ENCODE data around the gene S100A7A. TPM values are rescaled to one million over a fixed set of nuclear protein-coding genes. Genes with fewer than 3 reads are reported as not detected.
A peak's percentile ranks its signal among the peaks of the same experiment; 100 is the strongest.
"Not testable (repeated sequence)": the region's sequence is repeated elsewhere in the genome, so short reads cannot be mapped to it uniquely, and the experiment has no call there.

S100A7A gene
- total and polyA plus RNA-seq, 3 experiments from 2014 or later, result not detected

DNA sequence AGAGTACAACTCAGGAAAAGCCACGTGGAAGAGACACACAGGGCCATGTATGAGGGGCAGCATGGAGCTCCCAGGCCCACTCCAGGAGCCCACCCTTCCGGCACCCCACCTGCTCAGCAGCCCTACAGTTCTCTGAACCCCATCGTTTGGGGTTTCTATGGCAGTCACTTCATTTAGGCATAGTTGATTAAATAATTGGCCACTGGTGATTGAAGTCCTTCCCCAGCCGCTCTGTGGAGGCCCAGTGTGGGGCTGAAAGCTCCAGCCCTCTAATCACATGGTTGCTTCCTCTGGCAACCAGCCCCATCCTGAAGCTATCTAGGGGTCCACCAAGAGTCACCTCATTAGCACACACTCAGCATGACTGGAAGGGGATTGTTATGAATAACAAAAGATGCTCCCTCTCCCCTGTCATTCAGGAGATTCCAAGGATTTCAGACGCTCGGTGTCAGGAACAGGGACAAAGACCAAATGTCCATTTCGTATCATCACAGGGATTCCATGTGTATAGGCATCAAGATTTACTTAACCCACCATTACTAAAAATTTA, 12.2 kb upstream of the S100A7A start:
- Mint-ChIP-seq H3K27ac (no peak overlapping the region), H3K4me3 (no peak overlapping the region), H3K27me3 (peaks cover 16 to 28% of the 10 kb centered on the region in 2 donors), H3K36me3 (no peaks in the 10 kb centered on the region), H3K9me3 (peaks cover 0 to 7% (median 4%) of the 10 kb centered on the region in 5 donors), H3K4me1 (peaks cover 8 to 31% (median 15%) of the 10 kb centered on the region in 3 donors)
- Histone ChIP-seq H3K9me3 (ENCODE audit: low read length) (no peaks in the 10 kb centered on the region), H3K4me1 (ENCODE audit: insufficient read depth, low read length) (no peaks in the 10 kb centered on the region), H3K27ac (ENCODE audit: low read depth, low read length) (no peak overlapping the region), H3K4me3 (ENCODE audit: low read length) (no peak overlapping the region), H3K36me3 (ENCODE audit: insufficient read depth, low read length) (no peaks in the 10 kb centered on the region), H3K27me3 (ENCODE audit: insufficient read depth, low read length, poor library complexity, severe bottlenecking) (no peaks in the 10 kb centered on the region)
- POLR2A ChIA-PET, result no interaction called here
- CTCF ChIA-PET, result interaction anchor here (1.0 kb wide), 1 partner anchor 20 kb away, joined by 3 read pairs; no protein-coding TSS in a partner anchor
- DNase-seq, result no peak

DNA sequence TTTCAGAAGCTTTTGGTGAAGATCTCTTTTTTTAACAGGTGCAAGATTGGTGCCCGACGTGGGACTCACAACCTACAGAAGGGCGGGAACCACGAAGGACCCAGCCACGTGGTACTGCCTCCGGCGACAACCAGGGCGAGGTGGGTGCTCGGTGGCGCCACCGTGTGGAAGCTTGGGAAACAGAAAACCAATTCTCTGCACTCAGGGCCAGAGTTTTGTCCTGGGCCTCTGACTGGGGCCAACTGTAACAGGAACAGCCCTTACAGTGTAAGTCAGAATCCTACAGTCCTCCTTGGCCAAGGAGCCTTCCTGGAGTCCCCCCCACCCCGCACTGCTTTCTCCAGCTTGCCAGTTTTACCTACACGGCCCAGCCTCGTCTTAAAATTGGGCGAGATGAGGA, 11.6 kb upstream of the S100A7A start:
- Mint-ChIP-seq H3K27me3 (peaks cover 16 to 34% of the 10 kb centered on the region in 2 donors), H3K9me3 (peaks cover 0 to 9% (median 4%) of the 10 kb centered on the region in 5 donors), H3K36me3 (peaks cover 0 to 2% (median 0%) of the 10 kb centered on the region in 3 donors), H3K27ac (no peak overlapping the region), H3K4me3 (no peak overlapping the region), H3K4me1 (peaks cover 8 to 31% (median 15%) of the 10 kb centered on the region in 3 donors)
- no peaks in the 10 kb centered on the region for H3K4me1 ChIP-seq (ENCODE audit: insufficient read depth, low read length)
- H3K27ac ChIP-seq (ENCODE audit: low read depth, low read length), result no peak overlapping the region
- DNase-seq, result peak; percentile 6 to 53 (median 26)
- H3K9me3 ChIP-seq (ENCODE audit: low read length), result no peaks in the 10 kb centered on the region
- ChIA-PET POLR2A (no interaction called here), CTCF (interaction anchor here (1.0 kb wide), 1 partner anchor 19 kb away, joined by 3 read pairs; no protein-coding TSS in a partner anchor)
- H3K36me3 ChIP-seq (ENCODE audit: insufficient read depth, low read length), result no peaks in the 10 kb centered on the region
- no peak overlapping the region for H3K4me3 ChIP-seq (ENCODE audit: low read length)
- no peaks in the 10 kb centered on the region for H3K27me3 ChIP-seq (ENCODE audit: insufficient read depth, low read length, poor library complexity, severe bottlenecking)

DNA sequence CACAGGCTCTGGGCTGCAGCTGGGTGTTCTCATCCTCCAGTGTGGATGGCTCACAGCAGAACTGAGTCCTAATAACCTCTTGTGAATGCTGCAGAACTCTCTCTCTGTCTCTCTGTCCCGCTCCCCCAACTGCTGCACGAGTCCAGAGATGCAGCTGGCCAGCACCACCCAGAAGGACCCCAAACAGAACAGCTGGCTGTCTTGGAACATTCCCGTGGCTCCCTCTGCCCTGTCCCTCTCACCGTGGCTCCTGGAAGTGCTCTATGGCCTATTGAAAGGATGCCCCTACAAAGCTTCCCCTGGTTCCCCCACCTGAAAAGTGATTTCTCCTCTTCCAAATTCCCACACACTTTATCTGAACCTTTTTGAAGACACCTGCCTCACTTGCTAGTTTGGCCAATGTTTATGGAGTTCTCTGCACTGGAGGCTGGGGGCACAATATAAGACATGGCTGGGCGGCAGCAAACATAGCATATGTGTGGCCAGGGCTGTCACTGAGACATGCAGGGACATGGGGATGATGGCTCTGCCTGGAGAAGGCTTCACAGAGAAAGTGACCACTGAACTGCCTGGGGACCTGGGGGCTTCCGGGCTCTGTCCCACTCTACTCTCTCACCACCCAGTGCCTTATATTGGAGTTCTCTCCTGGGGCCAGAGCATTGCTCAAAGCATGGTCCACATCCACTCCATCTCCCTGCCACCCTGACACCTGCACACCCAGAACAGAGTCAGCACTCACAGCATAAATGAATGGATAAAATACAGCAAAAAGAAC, 10.3 kb upstream of the S100A7A start:
- H3K27ac ChIP-seq (ENCODE audit: low read depth, low read length); CTCF ChIA-PET; H3K36me3 Mint-ChIP-seq; H3K27me3 ChIP-seq (ENCODE audit: insufficient read depth, low read length, poor library complexity, severe bottlenecking); H3K9me3 ChIP-seq (ENCODE audit: low read length); H3K4me3 ChIP-seq (ENCODE audit: low read length); H3K4me3 Mint-ChIP-seq; H3K4me1 ChIP-seq (ENCODE audit: insufficient read depth, low read length); DNase-seq; POLR2A ChIA-PET; H3K36me3 ChIP-seq (ENCODE audit: insufficient read depth, low read length): not testable (repeated sequence)
- H3K4me1 Mint-ChIP-seq, result peaks cover 8 to 31% (median 15%) of the 10 kb centered on the region in 3 donors
- H3K27me3 Mint-ChIP-seq, result peaks cover 20 to 40% of the 10 kb centered on the region in 2 donors
- peak overlapping the region in 1 of 8 donors; percentile 51 for H3K27ac Mint-ChIP-seq
- H3K9me3 Mint-ChIP-seq, result peaks cover 0 to 12% (median 7%) of the 10 kb centered on the region in 5 donors

DNA sequence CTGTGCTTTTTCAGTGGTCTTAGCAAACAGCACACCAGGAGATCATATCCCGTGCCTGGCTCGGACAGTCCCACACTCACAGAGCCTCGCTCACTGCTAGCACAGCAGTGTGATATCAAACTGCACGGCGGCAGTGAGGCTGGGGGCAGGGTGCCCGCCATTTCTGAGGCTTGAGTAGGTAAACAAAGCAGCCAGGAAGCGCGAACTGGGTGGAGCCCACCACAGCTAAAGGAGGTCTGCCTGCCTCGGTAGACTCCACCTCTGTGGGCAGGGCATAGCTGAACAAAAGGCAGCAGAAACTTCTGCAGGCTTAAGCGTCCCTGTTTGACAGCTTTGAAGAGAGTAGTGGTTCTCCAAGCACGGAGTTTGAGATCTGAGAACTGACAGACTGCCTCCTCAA, 9.0 kb upstream of the S100A7A start:
- H3K4me1 ChIP-seq (ENCODE audit: insufficient read depth, low read length); POLR2A ChIA-PET; H3K4me3 ChIP-seq (ENCODE audit: low read length); CTCF ChIA-PET; H3K27me3 ChIP-seq (ENCODE audit: insufficient read depth, low read length, poor library complexity, severe bottlenecking); H3K27ac ChIP-seq (ENCODE audit: low read depth, low read length); H3K36me3 ChIP-seq (ENCODE audit: insufficient read depth, low read length); H3K36me3 Mint-ChIP-seq; H3K9me3 ChIP-seq (ENCODE audit: low read length): not testable (repeated sequence)
- peak in 2 of 5 donors; percentile 11 to 32 for DNase-seq
- Mint-ChIP-seq H3K27me3 (peaks cover 20 to 45% of the 10 kb centered on the region in 2 donors), H3K9me3 (peaks cover 0 to 20% (median 13%) of the 10 kb centered on the region in 5 donors), H3K4me3 (peak overlapping the region in 2 of 7 donors; percentile 19 to 35), H3K27ac (peak overlapping the region in 1 of 8 donors; percentile 64), H3K4me1 (peaks cover 8 to 31% (median 15%) of the 10 kb centered on the region in 3 donors)

DNA sequence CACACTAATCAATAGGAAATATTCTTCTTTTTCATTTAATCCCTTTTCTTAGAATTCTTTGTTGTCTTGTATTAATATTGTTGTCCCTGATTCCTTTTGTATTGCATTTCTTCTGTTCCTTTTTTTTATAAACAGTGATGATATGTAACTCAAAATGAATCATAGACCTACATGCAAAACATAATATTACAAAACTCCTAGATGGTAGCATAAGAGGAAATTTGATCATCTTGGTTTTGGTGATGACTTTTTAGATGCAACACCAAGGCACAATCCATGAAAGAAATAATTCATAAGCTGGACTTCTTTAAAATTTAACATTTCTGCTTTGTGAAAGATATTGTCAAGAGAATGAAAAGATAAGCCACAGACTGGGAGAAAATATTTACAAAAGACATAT, 2.4 kb upstream of the S100A7A start:
- H3K4me1 Mint-ChIP-seq; H3K36me3 Mint-ChIP-seq; H3K27ac ChIP-seq (ENCODE audit: low read depth, low read length); CTCF ChIA-PET; POLR2A ChIA-PET; H3K4me1 ChIP-seq (ENCODE audit: insufficient read depth, low read length); H3K27me3 ChIP-seq (ENCODE audit: insufficient read depth, low read length, poor library complexity, severe bottlenecking); H3K4me3 ChIP-seq (ENCODE audit: low read length); DNase-seq; H3K9me3 ChIP-seq (ENCODE audit: low read length); H3K4me3 Mint-ChIP-seq; H3K27ac Mint-ChIP-seq; H3K36me3 ChIP-seq (ENCODE audit: insufficient read depth, low read length): not testable (repeated sequence)
- peaks cover 13 to 39% of the 10 kb centered on the region in 2 donors for H3K27me3 Mint-ChIP-seq
- peaks cover 0 to 14% (median 12%) of the 10 kb centered on the region in 5 donors for H3K9me3 Mint-ChIP-seq

DNA sequence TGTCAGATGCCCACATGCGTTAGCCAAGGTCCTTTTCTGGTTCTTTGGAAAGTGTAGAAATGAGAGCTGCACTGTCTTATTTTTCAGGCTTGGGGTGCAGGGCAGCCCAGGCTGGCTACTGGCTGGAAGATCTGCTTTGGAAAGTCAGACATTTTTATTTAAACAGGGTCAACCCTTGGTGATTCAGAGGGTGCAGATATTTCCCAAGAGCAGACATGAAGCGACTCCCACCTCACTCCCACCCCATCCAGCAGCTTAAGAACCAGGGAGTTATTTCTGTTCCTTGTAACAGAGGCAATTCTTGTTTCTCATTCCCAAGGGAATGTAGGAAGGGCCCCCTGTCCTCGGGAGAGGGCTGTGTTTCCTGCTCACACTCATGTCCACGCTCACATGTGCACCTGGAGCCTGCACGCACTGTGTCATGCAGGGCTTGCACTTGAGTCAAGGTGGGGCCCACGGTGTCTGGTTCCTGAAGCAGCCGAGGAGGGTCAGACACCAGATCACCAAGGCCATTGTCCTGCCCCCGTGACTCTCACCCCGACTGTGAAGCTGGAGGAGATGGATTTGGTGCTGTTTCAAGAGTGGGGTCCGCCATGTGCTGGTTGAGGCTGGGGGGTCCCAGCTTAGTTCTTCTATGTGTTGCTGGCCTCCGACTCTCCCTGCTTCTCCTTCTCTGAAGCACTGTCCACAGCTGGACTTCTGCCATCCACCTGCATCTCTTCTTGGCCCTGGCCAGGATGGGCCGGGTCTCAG, 992 bp downstream of the S100A7A start:
- Histone ChIP-seq H3K36me3 (ENCODE audit: insufficient read depth, low read length) (no peaks in the 10 kb centered on the region), H3K4me1 (ENCODE audit: insufficient read depth, low read length) (no peaks in the 10 kb centered on the region), H3K4me3 (ENCODE audit: low read length) (no peak overlapping the region), H3K27ac (ENCODE audit: low read depth, low read length) (no peak overlapping the region), H3K27me3 (ENCODE audit: insufficient read depth, low read length, poor library complexity, severe bottlenecking) (no peaks in the 10 kb centered on the region), H3K9me3 (ENCODE audit: low read length) (no peaks in the 10 kb centered on the region)
- H3K4me1 Mint-ChIP-seq, result no peaks in the 10 kb centered on the region
- peaks cover 18 to 42% of the 10 kb centered on the region in 2 donors for H3K27me3 Mint-ChIP-seq
- no peaks in the 10 kb centered on the region for H3K36me3 Mint-ChIP-seq
- peaks cover 0 to 8% (median 0%) of the 10 kb centered on the region in 5 donors for H3K9me3 Mint-ChIP-seq
- ChIA-PET CTCF (no interaction called here), POLR2A (no interaction called here)
- H3K4me3 Mint-ChIP-seq, result no peak overlapping the region
- DNase-seq, result no peak
- no peak overlapping the region for H3K27ac Mint-ChIP-seq

DNA sequence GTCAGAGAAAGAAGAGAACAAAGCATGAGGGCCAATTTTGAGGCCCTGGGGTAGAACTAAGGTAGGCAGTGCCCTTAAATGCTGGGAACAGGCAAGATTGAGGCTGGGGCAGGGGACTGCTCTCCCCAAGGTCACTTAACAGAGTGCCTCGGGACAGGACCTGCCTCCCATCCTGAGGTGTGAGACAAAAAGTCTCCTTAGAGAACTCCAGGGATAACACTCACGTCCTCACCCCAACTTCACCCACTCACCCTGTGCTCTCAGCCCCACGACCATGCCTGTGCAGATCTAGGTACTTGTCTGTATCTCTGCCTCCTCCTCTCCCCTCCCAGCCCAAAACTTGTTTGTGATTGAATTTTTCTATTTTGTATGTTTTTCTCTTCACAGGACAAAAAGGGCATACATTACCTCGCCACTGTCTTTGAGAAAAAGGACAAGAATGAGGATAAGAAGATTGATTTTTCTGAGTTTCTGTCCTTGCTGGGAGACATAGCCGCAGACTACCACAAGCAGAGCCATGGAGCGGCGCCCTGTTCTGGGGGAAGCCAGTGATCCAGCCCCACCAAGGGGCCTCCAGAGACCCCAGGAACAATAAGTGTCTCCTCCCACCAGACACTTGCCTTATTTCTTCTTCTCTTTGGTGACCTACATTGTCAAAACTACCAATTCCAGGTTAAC, 2.6 kb downstream of the S100A7A start:
- CTCF ChIA-PET; H3K4me1 ChIP-seq (ENCODE audit: insufficient read depth, low read length); H3K4me1 Mint-ChIP-seq; H3K36me3 ChIP-seq (ENCODE audit: insufficient read depth, low read length); H3K4me3 ChIP-seq (ENCODE audit: low read length); DNase-seq; H3K36me3 Mint-ChIP-seq; H3K27ac ChIP-seq (ENCODE audit: low read depth, low read length); H3K27ac Mint-ChIP-seq; POLR2A ChIA-PET; H3K4me3 Mint-ChIP-seq; H3K9me3 ChIP-seq (ENCODE audit: low read length); H3K27me3 ChIP-seq (ENCODE audit: insufficient read depth, low read length, poor library complexity, severe bottlenecking); H3K9me3 Mint-ChIP-seq: not testable (repeated sequence)
- peaks cover 16 to 52% of the 10 kb centered on the region in 2 donors for H3K27me3 Mint-ChIP-seq

DNA sequence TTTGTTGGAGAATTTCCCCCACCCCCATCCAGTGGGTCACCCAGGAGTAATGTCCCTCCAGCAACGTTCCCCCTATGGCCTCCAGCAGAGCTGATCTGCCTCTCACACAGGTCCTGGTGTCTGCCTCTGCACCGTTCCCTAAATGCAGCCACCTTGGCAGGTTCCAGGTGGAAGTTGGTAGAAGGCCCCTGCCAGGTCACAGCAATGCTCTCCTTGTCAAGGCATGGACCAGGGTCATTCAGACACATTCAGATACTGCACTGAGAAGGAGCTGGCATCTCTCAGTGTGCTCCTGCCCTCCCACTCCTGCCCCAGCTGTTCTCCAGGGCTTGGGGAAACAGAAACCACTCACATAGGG, 3.1 kb downstream of the S100A7A start:
- peaks cover 20 to 57% of the 10 kb centered on the region in 2 donors for H3K27me3 Mint-ChIP-seq
- H3K4me3 ChIP-seq (ENCODE audit: low read length); H3K27ac Mint-ChIP-seq; CTCF ChIA-PET; H3K4me3 Mint-ChIP-seq; H3K36me3 ChIP-seq (ENCODE audit: insufficient read depth, low read length); H3K4me1 Mint-ChIP-seq; POLR2A ChIA-PET; H3K9me3 Mint-ChIP-seq; H3K9me3 ChIP-seq (ENCODE audit: low read length); H3K27me3 ChIP-seq (ENCODE audit: insufficient read depth, low read length, poor library complexity, severe bottlenecking); H3K4me1 ChIP-seq (ENCODE audit: insufficient read depth, low read length); H3K36me3 Mint-ChIP-seq; DNase-seq; H3K27ac ChIP-seq (ENCODE audit: low read depth, low read length): not testable (repeated sequence)

Data from CD8-positive, alpha-beta memory T cell (primary cell).